ENCODE measurements around the gene EMILIN3. TPM values are rescaled to one million over a fixed set of nuclear protein-coding genes. Genes with fewer than 3 reads are reported as not detected.

Gene EMILIN3
- total RNA-seq, 1 donor from 2014 or later: 0.47 TPM

DNA sequence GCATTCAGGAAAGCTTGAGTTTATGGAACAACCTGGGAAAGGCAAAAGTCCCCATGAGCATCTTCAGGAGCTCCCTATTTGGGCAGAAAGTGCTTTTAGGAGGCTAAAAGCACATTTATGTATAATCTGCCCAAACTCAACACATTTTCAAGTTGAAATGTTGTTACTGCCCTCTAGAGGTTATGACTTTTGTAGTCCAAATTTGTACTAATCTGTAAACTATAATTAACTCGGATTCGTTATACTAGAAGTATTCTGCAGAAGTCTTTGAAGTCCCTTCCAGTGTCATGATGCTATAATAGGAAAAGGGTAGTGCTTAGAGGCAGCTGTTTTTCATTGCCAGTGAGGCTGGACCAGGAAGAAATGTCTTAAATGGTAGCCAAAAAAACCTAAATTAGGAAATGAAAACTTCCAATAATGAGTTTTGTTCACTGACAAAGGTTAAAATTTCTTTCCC is 44.8 kb upstream of the EMILIN3 start:
- Mint-ChIP-seq H3K9me3 (ENCODE audit: low read depth) (no peaks in the 10 kb centered on the region), H3K4me3 (ENCODE audit: unreplicated experiment) (no peak overlapping the region), H3K4me1 (ENCODE audit: low read depth) (no peaks in the 10 kb centered on the region), H3K27ac (ENCODE audit: unreplicated experiment) (no peak overlapping the region), H3K27me3 (ENCODE audit: low read depth) (no peaks in the 10 kb centered on the region), H3K36me3 (ENCODE audit: low read depth) (peaks cover 41% of the 10 kb centered on the region)
- DNase-seq (ENCODE audit: low spot score): no peak
- TF ChIP-seq, protein P1, sequence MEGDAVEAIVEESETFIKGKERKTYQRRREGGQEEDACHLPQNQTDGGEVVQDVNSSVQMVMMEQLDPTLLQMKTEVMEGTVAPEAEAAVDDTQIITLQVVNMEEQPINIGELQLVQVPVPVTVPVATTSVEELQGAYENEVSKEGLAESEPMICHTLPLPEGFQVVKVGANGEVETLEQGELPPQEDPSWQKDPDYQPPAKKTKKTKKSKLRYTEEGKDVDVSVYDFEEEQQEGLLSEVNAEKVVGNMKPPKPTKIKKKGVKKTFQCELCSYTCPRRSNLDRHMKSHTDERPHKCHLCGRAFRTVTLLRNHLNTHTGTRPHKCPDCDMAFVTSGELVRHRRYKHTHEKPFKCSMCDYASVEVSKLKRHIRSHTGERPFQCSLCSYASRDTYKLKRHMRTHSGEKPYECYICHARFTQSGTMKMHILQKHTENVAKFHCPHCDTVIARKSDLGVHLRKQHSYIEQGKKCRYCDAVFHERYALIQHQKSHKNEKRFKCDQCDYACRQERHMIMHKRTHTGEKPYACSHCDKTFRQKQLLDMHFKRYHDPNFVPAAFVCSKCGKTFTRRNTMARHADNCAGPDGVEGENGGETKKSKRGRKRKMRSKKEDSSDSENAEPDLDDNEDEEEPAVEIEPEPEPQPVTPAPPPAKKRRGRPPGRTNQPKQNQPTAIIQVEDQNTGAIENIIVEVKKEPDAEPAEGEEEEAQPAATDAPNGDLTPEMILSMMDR (IDR thresholded peaks at IDR 0.05): peak; percentile 83

DNA sequence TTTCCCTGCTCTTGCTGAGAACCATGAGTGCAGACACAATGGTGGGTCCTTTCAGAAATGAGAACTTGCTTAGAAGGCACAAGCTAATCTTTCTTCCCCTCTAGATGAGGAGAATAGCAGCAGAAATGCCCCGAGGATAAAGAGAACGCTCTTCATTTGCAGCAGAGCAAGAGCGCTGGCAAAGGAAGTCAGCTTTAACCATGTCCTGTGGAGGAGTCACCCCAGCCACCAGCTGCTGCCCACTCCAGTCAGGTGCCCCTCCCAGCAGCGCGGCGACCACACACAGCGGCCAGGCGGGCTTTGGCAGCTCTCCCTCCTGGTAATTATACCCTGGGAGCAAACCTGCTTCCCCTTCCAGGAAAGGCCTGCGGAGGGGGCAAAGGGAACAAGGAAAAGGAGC is 42.4 kb upstream of the EMILIN3 start:
- DNase-seq (ENCODE audit: low spot score): no peak
- Mint-ChIP-seq H3K4me3 (ENCODE audit: unreplicated experiment) (no peak overlapping the region), H3K36me3 (ENCODE audit: low read depth) (peaks cover 38% of the 10 kb centered on the region), H3K4me1 (ENCODE audit: low read depth) (no peaks in the 10 kb centered on the region), H3K27me3 (ENCODE audit: low read depth) (no peaks in the 10 kb centered on the region), H3K27ac (ENCODE audit: unreplicated experiment) (no peak overlapping the region), H3K9me3 (ENCODE audit: low read depth) (no peaks in the 10 kb centered on the region)
- TF ChIP-seq, protein P1 (IDR thresholded peaks at IDR 0.05): no peak

DNA sequence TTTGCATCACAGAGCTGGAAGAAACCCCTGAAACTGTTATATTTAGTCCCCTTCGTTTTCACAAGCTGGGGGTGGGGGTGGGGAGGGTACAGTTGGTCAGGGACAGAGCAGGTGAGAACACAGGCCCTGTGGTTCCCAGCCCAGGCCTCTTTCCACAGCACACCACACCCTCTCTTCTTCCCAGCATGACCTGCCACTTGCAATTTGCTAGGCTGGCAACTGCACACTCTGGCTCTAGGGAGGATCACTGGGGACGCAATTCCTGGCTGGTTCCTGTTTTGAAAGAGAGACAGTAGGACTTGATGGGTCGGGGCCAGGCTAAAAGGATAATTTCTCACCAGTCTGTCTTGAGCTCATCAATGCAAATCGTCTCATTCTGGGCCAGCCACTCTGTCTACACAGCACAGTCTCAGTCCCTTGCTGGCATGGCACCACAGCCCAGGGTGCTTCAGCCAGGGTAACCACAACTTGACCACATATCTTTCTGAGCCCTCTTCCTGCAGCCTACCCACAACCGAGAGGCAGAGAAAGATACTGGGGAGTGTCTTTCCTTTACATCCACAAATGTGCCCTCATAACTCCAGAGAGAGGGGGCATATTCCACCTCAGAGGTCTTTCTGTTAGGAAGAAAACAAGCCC is 41.7 kb upstream of the EMILIN3 start:
- no peak for DNase-seq (ENCODE audit: low spot score)
- Mint-ChIP-seq H3K4me3 (ENCODE audit: unreplicated experiment) (no peak overlapping the region), H3K36me3 (ENCODE audit: low read depth) (peaks cover 32% of the 10 kb centered on the region)

DNA sequence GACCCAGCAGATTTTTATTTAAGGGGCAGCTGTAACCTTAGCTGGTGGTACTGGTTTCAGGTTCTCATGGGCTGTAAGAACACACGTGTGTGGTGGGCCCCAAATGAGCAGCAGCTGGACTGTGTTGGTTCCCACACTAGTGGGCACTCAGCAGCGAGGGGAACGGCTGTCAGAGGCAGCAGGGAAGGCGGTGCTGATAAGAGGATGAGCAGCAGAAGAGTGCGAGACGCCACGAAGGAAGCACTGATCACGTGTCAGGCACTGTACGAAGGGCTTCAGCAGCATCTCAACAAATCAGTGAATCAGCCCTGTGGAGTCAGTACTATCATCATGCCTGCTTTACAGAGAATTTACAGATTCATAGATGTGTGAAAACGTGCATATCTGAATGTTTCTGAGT is 41.0 kb upstream of the EMILIN3 start:
- H3K27ac Mint-ChIP-seq (ENCODE audit: unreplicated experiment): no peak overlapping the region
- H3K27me3 Mint-ChIP-seq (ENCODE audit: low read depth): no peaks in the 10 kb centered on the region
- H3K9me3 Mint-ChIP-seq (ENCODE audit: low read depth): no peaks in the 10 kb centered on the region
- H3K4me3 Mint-ChIP-seq (ENCODE audit: unreplicated experiment): no peak overlapping the region
- H3K4me1 Mint-ChIP-seq (ENCODE audit: low read depth): no peaks in the 10 kb centered on the region
- TF ChIP-seq, protein P1 (IDR thresholded peaks at IDR 0.05): no peak
- H3K36me3 Mint-ChIP-seq (ENCODE audit: low read depth): peaks cover 31% of the 10 kb centered on the region
- DNase-seq (ENCODE audit: low spot score): no peak

More for the DNA sequence above, 41.7 kb upstream of the EMILIN3 start:
- Mint-ChIP-seq H3K4me1 (ENCODE audit: low read depth) (no peaks in the 10 kb centered on the region), H3K27me3 (ENCODE audit: low read depth) (no peaks in the 10 kb centered on the region), H3K9me3 (ENCODE audit: low read depth) (no peaks in the 10 kb centered on the region), H3K27ac (ENCODE audit: unreplicated experiment) (no peak overlapping the region)
- TF ChIP-seq, protein P1 (IDR thresholded peaks at IDR 0.05): no peak

DNA sequence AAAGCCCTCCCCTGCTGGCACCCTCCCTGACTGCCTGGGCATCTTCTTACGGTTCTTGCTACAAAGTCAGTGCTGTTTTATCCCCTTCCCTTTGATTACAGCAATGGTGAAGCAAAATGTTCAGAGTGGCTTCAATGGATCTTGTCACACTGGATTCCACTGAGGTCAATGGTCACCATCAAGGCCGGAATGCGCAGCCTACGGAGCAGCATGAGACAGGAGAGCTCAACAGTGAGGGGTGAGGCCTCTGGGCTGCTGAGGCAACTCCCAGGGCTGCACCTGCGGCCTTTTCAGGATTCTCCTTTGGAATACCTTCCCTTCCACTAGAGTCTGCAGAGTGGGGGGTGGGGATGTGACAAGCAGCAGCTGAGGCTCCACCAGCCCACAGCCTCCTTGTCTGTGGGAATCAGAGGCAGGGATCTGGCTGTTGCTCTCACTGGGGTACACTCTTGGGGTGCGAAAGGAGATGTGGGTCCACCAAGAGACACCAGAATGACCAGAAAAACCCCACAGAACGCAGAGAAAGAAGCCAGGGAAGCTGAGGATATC is 40.4 kb upstream of the EMILIN3 start:
- Mint-ChIP-seq H3K27ac (ENCODE audit: unreplicated experiment) (no peak overlapping the region), H3K9me3 (ENCODE audit: low read depth) (no peaks in the 10 kb centered on the region), H3K27me3 (ENCODE audit: low read depth) (no peaks in the 10 kb centered on the region), H3K4me3 (ENCODE audit: unreplicated experiment) (no peak overlapping the region), H3K36me3 (ENCODE audit: low read depth) (peaks cover 28% of the 10 kb centered on the region), H3K4me1 (ENCODE audit: low read depth) (no peaks in the 10 kb centered on the region)
- TF ChIP-seq, protein P1 (IDR thresholded peaks at IDR 0.05): no peak
- DNase-seq (ENCODE audit: low spot score): no peak

Measured in chondrocyte (in vitro differentiated cells).